Stimulated activated CD4-positive, alpha-beta T cell treated with anti-CD3 and anti-CD28 coated beads, Interleukin-2, amount 100 ng/mL, for 48 hours (primary cell): ENCODE results near the gene DDB1.

Experiments
- DNase-seq, 2 donors: peaks; one replicate each; pipeline ENCODE4 v3.0.0-alpha.2; 2020

The DDB1 gene

GRCh38 chr11:61332797-61333549 is at the start of gene DDB1, which contains the start of gene TKFC:
Gene DDB1, minus strand, starts transcription at chr11:61333105. Its CDS starts 137 bp downstream, at chr11:61332968.
Gene TKFC, plus strand, starts transcription at chr11:61333228. Its CDS starts 1,501 bp downstream, at chr11:61334729.
- peak; percentile 94 to 96 for DNase-seq

GRCh38 chr11:61380884-61381283 is 48.0 kb upstream of the DDB1 start:
- no peak for DNase-seq

GRCh38 chr11:61378713-61379313 is 45.9 kb upstream of the DDB1 start:
- no peak for DNase-seq

GRCh38 chr11:61377461-61378160 is 44.7 kb upstream of the DDB1 start:
- no peak for DNase-seq

- DNase-seq: no peak
Measured at GRCh38 chr11:61375761-61376108, 42.8 kb upstream of the DDB1 start.

- DNase-seq: no peak
Measured at GRCh38 chr11:61372659-61373420, 39.9 kb upstream of the DDB1 start.

GRCh38 chr11:61370349-61371005 is 37.6 kb upstream of the DDB1 start:
- no peak for DNase-seq

GRCh38 chr11:61369372-61370348 is 36.8 kb upstream of the DDB1 start:
- DNase-seq: no peak

- no peak for DNase-seq
Measured at GRCh38 chr11:61368646-61369045, 35.7 kb upstream of the DDB1 start.

GRCh38 chr11:61367406-61367805 is 34.5 kb upstream of the DDB1 start:
- DNase-seq: no peak

- no peak for DNase-seq
Measured at GRCh38 chr11:61364012-61364675, 31.2 kb upstream of the DDB1 start.

- peak; percentile 14 to 19 for DNase-seq
Measured at GRCh38 chr11:61362542-61362875, 29.6 kb upstream of the DDB1 start.

- peak; percentile 85 to 86 for DNase-seq
Measured at GRCh38 chr11:61361741-61362541, 29.0 kb upstream of the DDB1 start, which contains the start of the genes CYB561A3 and TMEM138. Gene CYB561A3, minus strand, starts transcription at chr11:61361882. Its CDS starts 5,169 bp downstream, at chr11:61356713. Gene TMEM138, plus strand, starts transcription at chr11:61362374. Its CDS starts 2,017 bp downstream, at chr11:61364391.

- no peak for DNase-seq
Measured at GRCh38 chr11:61361237-61361740, 28.4 kb upstream of the DDB1 start.

GRCh38 chr11:61359516-61359915 is 26.6 kb upstream of the DDB1 start:
- DNase-seq: no peak

GRCh38 chr11:61358566-61358965 is 25.7 kb upstream of the DDB1 start:
- DNase-seq: no peak

GRCh38 chr11:61357894-61358239 is 25.0 kb upstream of the DDB1 start:
- DNase-seq: no peak

- DNase-seq: no peak
Measured at GRCh38 chr11:61357233-61357893, 24.5 kb upstream of the DDB1 start.

- no peak for DNase-seq
Measured at GRCh38 chr11:61356706-61357105, 23.8 kb upstream of the DDB1 start.
